ENCODE results near the gene CLEC7A. TPM values are rescaled to one million over a fixed set of nuclear protein-coding genes. Genes with fewer than 3 reads are reported as not detected.

CLEC7A gene
- total RNA-seq, 1 experiment from 2014 or later = not detected

DNA sequence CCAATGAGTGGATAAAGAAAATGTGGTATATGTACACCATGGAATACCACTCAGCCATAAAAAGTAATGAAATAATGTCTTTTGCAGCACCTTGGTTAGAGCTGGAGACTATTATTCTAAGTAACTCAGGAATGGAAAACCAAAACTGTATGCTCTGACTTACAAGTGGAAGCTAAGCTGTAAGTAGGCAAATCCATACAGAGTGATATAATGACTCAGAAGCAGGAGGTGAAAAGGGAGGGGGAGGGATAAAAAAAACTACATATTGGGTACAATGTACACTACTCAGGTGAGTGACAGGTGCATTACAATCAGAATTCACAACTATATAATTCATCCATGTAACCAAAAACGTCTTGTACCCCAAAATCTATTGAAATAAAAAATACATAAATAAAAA is 16.1 kb downstream of the CLEC7A start:
- intact Hi-C loops (cut with micrococcal nuclease; ENCODE audit: unreplicated experiment) = no loop called here
- H3K9me3 Mint-ChIP-seq (ENCODE audit: unreplicated experiment) = no peaks in the 10 kb centered on the region
- ChIA-PET POLR2A (no interaction called here), CTCF (no interaction called here)
- H3K4me1 Mint-ChIP-seq (ENCODE audit: low read depth, unreplicated experiment) = no peaks in the 10 kb centered on the region
- no peaks in the 10 kb centered on the region for H3K36me3 Mint-ChIP-seq (ENCODE audit: insufficient read depth, unreplicated experiment)
- Histone ChIP-seq H3K36me3 (ENCODE audit: control insufficient read depth, insufficient read depth, low read length) (no peaks in the 10 kb centered on the region), H3K9me3 (no peaks in the 10 kb centered on the region), H3K4me3 (ENCODE audit: low read depth, low read length) (no peak overlapping the region), H3K27me3 (replicated peaks; ENCODE audit: control insufficient read depth, insufficient read depth, low read length) (no peaks in the 10 kb centered on the region), H3K4me1 (no peaks in the 10 kb centered on the region)
- BruUV-seq (replicated peaks) = no TSS peak
- H3K4me3 Mint-ChIP-seq (ENCODE audit: unreplicated experiment) = no peak overlapping the region
- no peak overlapping the region for H3K27ac Mint-ChIP-seq (ENCODE audit: unreplicated experiment)
- no peak for DNase-seq
- TF ChIP-seq, protein P1, sequence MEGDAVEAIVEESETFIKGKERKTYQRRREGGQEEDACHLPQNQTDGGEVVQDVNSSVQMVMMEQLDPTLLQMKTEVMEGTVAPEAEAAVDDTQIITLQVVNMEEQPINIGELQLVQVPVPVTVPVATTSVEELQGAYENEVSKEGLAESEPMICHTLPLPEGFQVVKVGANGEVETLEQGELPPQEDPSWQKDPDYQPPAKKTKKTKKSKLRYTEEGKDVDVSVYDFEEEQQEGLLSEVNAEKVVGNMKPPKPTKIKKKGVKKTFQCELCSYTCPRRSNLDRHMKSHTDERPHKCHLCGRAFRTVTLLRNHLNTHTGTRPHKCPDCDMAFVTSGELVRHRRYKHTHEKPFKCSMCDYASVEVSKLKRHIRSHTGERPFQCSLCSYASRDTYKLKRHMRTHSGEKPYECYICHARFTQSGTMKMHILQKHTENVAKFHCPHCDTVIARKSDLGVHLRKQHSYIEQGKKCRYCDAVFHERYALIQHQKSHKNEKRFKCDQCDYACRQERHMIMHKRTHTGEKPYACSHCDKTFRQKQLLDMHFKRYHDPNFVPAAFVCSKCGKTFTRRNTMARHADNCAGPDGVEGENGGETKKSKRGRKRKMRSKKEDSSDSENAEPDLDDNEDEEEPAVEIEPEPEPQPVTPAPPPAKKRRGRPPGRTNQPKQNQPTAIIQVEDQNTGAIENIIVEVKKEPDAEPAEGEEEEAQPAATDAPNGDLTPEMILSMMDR (IDR thresholded peaks at IDR 0.05; ENCODE audit: insufficient read depth in 1 of 2, low read depth in 1 of 2, low read length in 1 of 2, severe bottlenecking in 1 of 2, unreplicated experiment in 1 of 2) = no peak
- peaks cover 8% of the 10 kb centered on the region for H3K27me3 Mint-ChIP-seq (ENCODE audit: insufficient read depth, unreplicated experiment)

DNA sequence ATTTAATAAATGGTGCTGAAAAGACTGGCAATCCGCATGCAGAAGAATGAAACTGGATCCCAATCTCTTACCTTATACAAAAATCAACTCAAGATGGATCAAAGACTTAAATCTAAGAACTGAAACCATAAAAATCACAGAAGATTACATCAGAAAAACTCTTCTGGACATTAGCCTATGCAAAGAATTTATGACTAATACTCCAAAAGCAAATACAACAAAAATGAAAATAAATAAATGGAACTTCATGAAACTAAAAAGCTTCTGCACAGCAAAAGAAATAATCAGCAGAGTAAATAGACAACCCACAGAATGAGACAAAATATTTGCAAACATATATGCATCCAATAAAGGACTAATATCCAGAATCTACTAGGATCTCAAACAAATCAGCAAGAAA is 16.9 kb downstream of the CLEC7A start:
- Histone ChIP-seq H3K27me3 (replicated peaks; ENCODE audit: control insufficient read depth, insufficient read depth, low read length) (no peaks in the 10 kb centered on the region), H3K9me3 (no peaks in the 10 kb centered on the region), H3K4me1 (no peaks in the 10 kb centered on the region), H3K36me3 (ENCODE audit: control insufficient read depth, insufficient read depth, low read length) (no peaks in the 10 kb centered on the region), H3K4me3 (ENCODE audit: low read depth, low read length) (no peak overlapping the region)
- no peak overlapping the region for H3K4me3 Mint-ChIP-seq (ENCODE audit: unreplicated experiment)
- H3K9me3 Mint-ChIP-seq (ENCODE audit: unreplicated experiment) = no peaks in the 10 kb centered on the region
- ChIA-PET CTCF (no interaction called here), POLR2A (no interaction called here)
- no peaks in the 10 kb centered on the region for H3K36me3 Mint-ChIP-seq (ENCODE audit: insufficient read depth, unreplicated experiment)
- H3K27ac Mint-ChIP-seq (ENCODE audit: unreplicated experiment) = no peak overlapping the region
- no peaks in the 10 kb centered on the region for H3K4me1 Mint-ChIP-seq (ENCODE audit: low read depth, unreplicated experiment)
- intact Hi-C loops (cut with micrococcal nuclease; ENCODE audit: unreplicated experiment) = no loop called here
- no peak for DNase-seq
- peaks cover 4% of the 10 kb centered on the region for H3K27me3 Mint-ChIP-seq (ENCODE audit: insufficient read depth, unreplicated experiment)
- BruUV-seq (replicated peaks) = no TSS peak
- TF ChIP-seq, protein P1 (IDR thresholded peaks at IDR 0.05; ENCODE audit: insufficient read depth in 1 of 2, low read depth in 1 of 2, low read length in 1 of 2, severe bottlenecking in 1 of 2, unreplicated experiment in 1 of 2) = no peak

DNA sequence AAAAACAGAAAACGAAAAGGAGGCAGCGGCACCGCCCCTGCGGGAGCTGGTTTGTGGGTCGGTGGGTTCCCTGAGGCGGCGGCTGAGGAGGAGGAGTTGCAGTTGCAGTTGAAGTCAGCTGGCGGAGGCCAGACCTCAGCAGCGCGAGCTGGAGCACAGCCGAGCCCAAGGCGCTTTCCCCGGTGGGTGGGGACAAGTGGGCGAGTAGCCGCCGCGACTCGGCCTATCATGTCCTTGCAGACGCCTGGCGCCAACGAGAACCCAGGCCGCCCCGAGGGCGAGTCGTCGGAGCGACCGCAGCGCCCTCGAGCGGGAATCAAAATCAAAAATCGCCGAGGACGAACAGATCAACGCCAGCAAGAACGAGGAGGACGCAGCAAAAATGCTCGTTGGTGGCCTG is 18.5 kb downstream of the CLEC7A start:
- intact Hi-C loops (cut with micrococcal nuclease; ENCODE audit: unreplicated experiment) = no loop called here
- DNase-seq = no peak
- Mint-ChIP-seq H3K27ac (ENCODE audit: unreplicated experiment) (no peak overlapping the region), H3K4me3 (ENCODE audit: unreplicated experiment) (no peak overlapping the region), H3K36me3 (ENCODE audit: insufficient read depth, unreplicated experiment) (no peaks in the 10 kb centered on the region), H3K4me1 (ENCODE audit: low read depth, unreplicated experiment) (no peaks in the 10 kb centered on the region), H3K27me3 (ENCODE audit: insufficient read depth, unreplicated experiment) (peaks cover 4% of the 10 kb centered on the region), H3K9me3 (ENCODE audit: unreplicated experiment) (no peaks in the 10 kb centered on the region)
- no peaks in the 10 kb centered on the region for H3K4me1 ChIP-seq
- ChIA-PET CTCF (no interaction called here), POLR2A (no interaction called here)
- H3K36me3 ChIP-seq (ENCODE audit: control insufficient read depth, insufficient read depth, low read length) = no peaks in the 10 kb centered on the region
- H3K9me3 ChIP-seq = no peaks in the 10 kb centered on the region
- H3K27me3 ChIP-seq (replicated peaks; ENCODE audit: control insufficient read depth, insufficient read depth, low read length) = no peaks in the 10 kb centered on the region
- no TSS peak for BruUV-seq (replicated peaks)
- H3K4me3 ChIP-seq (ENCODE audit: low read depth, low read length) = no peak overlapping the region
- TF ChIP-seq, protein P1 (IDR thresholded peaks at IDR 0.05; ENCODE audit: insufficient read depth in 1 of 2, low read depth in 1 of 2, low read length in 1 of 2, severe bottlenecking in 1 of 2, unreplicated experiment in 1 of 2) = no peak

Measured in Caco-2 (cell line).